Colonic mucosa (tissue), 4 donors: ENCODE measurements around the gene GALNS. TPM values are rescaled to one million over a fixed set of nuclear protein-coding genes. Genes with fewer than 3 reads are reported as not detected.

Experiments
- DNase-seq: peaks from one replicate; pipeline ENCODE4 v3.0.0-alpha.2; 2020
- H3K27ac ChIP-seq: fragments of 200-600 bp; one replicate; pipeline ENCODE4 v1.8.0; 2021
- H3K27me3 ChIP-seq: fragments of 200-600 bp; one replicate; pipeline ENCODE4 v1.8.0; 2021
- H3K36me3 ChIP-seq: fragments of 200-600 bp; one replicate; pipeline ENCODE4 v1.8.0; 2021
- H3K4me1 ChIP-seq: fragments of 200-600 bp; one replicate; pipeline ENCODE4 v1.8.0; 2021; ENCODE audit warnings: mild to moderate bottlenecking
- H3K4me3 ChIP-seq: fragments of 200-600 bp; one replicate; pipeline ENCODE4 v1.8.0; 2021
- H3K9ac ChIP-seq, 2 donors: one replicate each; pipeline ENCODE4 v1.7.0; 2013; ENCODE audit warnings: control low read depth in 2 of 2, low read depth in 2 of 2, low read length in 2 of 2
- H3K9me3 ChIP-seq: fragments of 200-600 bp; one replicate; pipeline ENCODE4 v1.8.0; 2021
- CTCF ChIP-seq: fragments of 200-600 bp; IDR thresholded peaks from one replicate; pipeline ENCODE4 v1.8.0; 2022; ENCODE audit warnings: antibody characterized with exemption, mild to moderate bottlenecking
- intact Hi-C: fragments of 100-400 bp; cut with DNase I; formaldehyde crosslinking; loops from one replicate; pipeline ENCODE4 v1.14.1; 2022
- total RNA-seq, 2 donors: library from RNA; stranded (reverse); fragmentation: NEBNext Ultra II Directional in 1 of 2; extraction: Animal tissue kit (Norgen Biotek cat#: 25700) in 1 of 2; gene quantifications; one replicate each; pipeline ENCODE4 v1.2.1, GENCODE V29; 2021
- donor health status: healthy.
- donor health status: DM: no; HTN: no; CAD: no.
- donor health status: DM: no; HTN: no; CAD: no.

The GALNS gene
- total RNA-seq, 2 donors from 2014 or later: 22.8 to 44.5 TPM

GRCh38 chr16:88876942-88877526 lies 20.3 kb upstream of the GALNS start:
- intact Hi-C loops: no loop called here
- Histone ChIP-seq H3K4me3 (no peak overlapping the region), H3K4me1 (no peaks in the 10 kb centered on the region), H3K9ac (no peak overlapping the region), H3K9me3 (no peaks in the 10 kb centered on the region), H3K36me3 (no peaks in the 10 kb centered on the region), H3K27me3 (peaks cover 5% of the 10 kb centered on the region), H3K27ac (no peak overlapping the region)
- no peak for TF ChIP-seq CTCF
- no peak for DNase-seq

- no peak overlapping the region for H3K4me3 ChIP-seq
- no peak for DNase-seq
- no peaks in the 10 kb centered on the region for H3K36me3 ChIP-seq
- no peak overlapping the region for H3K27ac ChIP-seq
- intact Hi-C loops: no loop called here
- H3K9me3 ChIP-seq: no peaks in the 10 kb centered on the region
- no peaks in the 10 kb centered on the region for H3K4me1 ChIP-seq
- peaks cover 5% of the 10 kb centered on the region for H3K27me3 ChIP-seq
- no peak overlapping the region for H3K9ac ChIP-seq
- TF ChIP-seq CTCF: no peak
Measured at GRCh38 chr16:88875703-88876234, 19.0 kb upstream of the GALNS start.

GRCh38 chr16:88874938-88875599 lies 18.3 kb upstream of the GALNS start:
- Histone ChIP-seq H3K27me3 (peaks cover 11% of the 10 kb centered on the region), H3K9me3 (no peaks in the 10 kb centered on the region), H3K27ac (no peak overlapping the region), H3K9ac (no peak overlapping the region), H3K4me1 (no peaks in the 10 kb centered on the region), H3K36me3 (no peaks in the 10 kb centered on the region), H3K4me3 (no peak overlapping the region)
- no peak for TF ChIP-seq CTCF
- intact Hi-C loops: no loop called here
- no peak for DNase-seq

- Histone ChIP-seq H3K4me1 (no peaks in the 10 kb centered on the region), H3K9ac (no peak overlapping the region), H3K9me3 (no peaks in the 10 kb centered on the region), H3K36me3 (no peaks in the 10 kb centered on the region), H3K4me3 (no peak overlapping the region), H3K27ac (no peak overlapping the region), H3K27me3 (peaks cover 11% of the 10 kb centered on the region)
- DNase-seq: no peak
- no peak for TF ChIP-seq CTCF
- intact Hi-C loops: no loop called here
Measured at GRCh38 chr16:88872650-88873331, 16.0 kb upstream of the GALNS start.

GRCh38 chr16:88871730-88872416 lies 15.1 kb upstream of the GALNS start:
- Histone ChIP-seq H3K36me3 (no peaks in the 10 kb centered on the region), H3K27me3 (peaks cover 11% of the 10 kb centered on the region)
- intact Hi-C loops: no loop called here

More at GRCh38 chr16:88871730-88872416, 15.1 kb upstream of the GALNS start:
- no peak for DNase-seq
- TF ChIP-seq CTCF: no peak
- H3K9me3 ChIP-seq: no peaks in the 10 kb centered on the region
- no peaks in the 10 kb centered on the region for H3K4me1 ChIP-seq
- H3K9ac ChIP-seq: no peak overlapping the region
- H3K27ac ChIP-seq: no peak overlapping the region
- H3K4me3 ChIP-seq: no peak overlapping the region
